WI38 (cell line): ENCODE results near the gene DICER1.

ENCODE experiments used
- H3K4me3 ChIP-seq: 2 replicates; pipeline ENCODE4 v1.5.1; 2011; ENCODE audit warnings: low read depth, mild to moderate bottlenecking, control low read depth, low read length
- CTCF ChIP-seq: IDR thresholded peaks from 2 replicates; pipeline ENCODE4 v1.5.1; 2012; ENCODE audit warnings: low read depth, mild to moderate bottlenecking, control low read depth, low read length

The DICER1 gene

GRCh38 chr14:95066427-95066986, 90.8 kb downstream of the DICER1 start:
- no peak for TF ChIP-seq CTCF
- no peak overlapping the region for H3K4me3 ChIP-seq

GRCh38 chr14:95065411-95065810, 91.9 kb downstream of the DICER1 start:
- H3K4me3 ChIP-seq: no peak overlapping the region
- no peak for TF ChIP-seq CTCF

GRCh38 chr14:95064734-95065133, 92.6 kb downstream of the DICER1 start:
- TF ChIP-seq CTCF: no peak
- no peak overlapping the region for H3K4me3 ChIP-seq

- TF ChIP-seq CTCF: no peak
- H3K4me3 ChIP-seq: no peak overlapping the region
Observed at GRCh38 chr14:95064256-95064655, 93.1 kb downstream of the DICER1 start.

GRCh38 chr14:95063391-95063790, 93.9 kb downstream of the DICER1 start:
- no peak for TF ChIP-seq CTCF
- H3K4me3 ChIP-seq: no peak overlapping the region

- H3K4me3 ChIP-seq: no peak overlapping the region
- TF ChIP-seq CTCF: no peak
Observed at GRCh38 chr14:95062946-95063345, 94.4 kb downstream of the DICER1 start.

- TF ChIP-seq CTCF: no peak
- H3K4me3 ChIP-seq: no peak overlapping the region
Observed at GRCh38 chr14:95062220-95062619, 95.1 kb downstream of the DICER1 start.
